Measurements from ENCODE around the gene SAA2. TPM values are rescaled to one million over a fixed set of nuclear protein-coding genes. Genes with fewer than 3 reads are reported as not detected.
A peak's percentile ranks its signal among the peaks of the same experiment; 100 is the strongest.

SAA2 gene
- not detected for total RNA-seq

DNA sequence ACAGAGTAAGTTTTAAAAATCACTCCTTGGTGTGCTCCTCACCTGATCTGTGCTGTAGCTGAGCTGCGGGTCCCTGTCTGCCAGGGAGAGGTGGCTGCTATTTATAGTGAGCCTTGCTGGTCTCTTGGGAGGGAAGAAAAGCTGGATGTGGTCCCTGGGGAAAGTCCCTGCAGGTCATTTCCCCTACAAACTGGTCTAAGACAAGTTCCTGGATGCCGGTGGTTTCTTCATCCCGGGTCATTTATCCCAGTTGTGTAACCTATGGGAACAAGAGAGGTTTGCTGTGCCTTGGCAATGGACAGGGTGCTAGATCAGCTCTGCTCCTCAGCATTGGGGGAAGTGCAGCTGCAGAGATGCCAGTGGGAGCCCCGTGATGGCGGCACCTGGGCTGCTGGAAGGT is at the start of gene SAA2:
SAA2 (minus strand) TSS at position 108 of the 400 bp plus-strand sequence. CDS start 657 bp downstream, outside the sequence.
- ATAC-seq (no peak), DNase-seq (no peak)
- no peak within 1 kb of the TSS for H3K4me3 Mint-ChIP-seq
- intact Hi-C loops (cut with micrococcal nuclease), result no loop called here
- no peak within 1 kb of the TSS for H3K27ac Mint-ChIP-seq
- no peaks in the 10 kb centered on the region for H3K36me3 Mint-ChIP-seq (ENCODE audit: low read depth)
- TF ChIP-seq, protein P1, sequence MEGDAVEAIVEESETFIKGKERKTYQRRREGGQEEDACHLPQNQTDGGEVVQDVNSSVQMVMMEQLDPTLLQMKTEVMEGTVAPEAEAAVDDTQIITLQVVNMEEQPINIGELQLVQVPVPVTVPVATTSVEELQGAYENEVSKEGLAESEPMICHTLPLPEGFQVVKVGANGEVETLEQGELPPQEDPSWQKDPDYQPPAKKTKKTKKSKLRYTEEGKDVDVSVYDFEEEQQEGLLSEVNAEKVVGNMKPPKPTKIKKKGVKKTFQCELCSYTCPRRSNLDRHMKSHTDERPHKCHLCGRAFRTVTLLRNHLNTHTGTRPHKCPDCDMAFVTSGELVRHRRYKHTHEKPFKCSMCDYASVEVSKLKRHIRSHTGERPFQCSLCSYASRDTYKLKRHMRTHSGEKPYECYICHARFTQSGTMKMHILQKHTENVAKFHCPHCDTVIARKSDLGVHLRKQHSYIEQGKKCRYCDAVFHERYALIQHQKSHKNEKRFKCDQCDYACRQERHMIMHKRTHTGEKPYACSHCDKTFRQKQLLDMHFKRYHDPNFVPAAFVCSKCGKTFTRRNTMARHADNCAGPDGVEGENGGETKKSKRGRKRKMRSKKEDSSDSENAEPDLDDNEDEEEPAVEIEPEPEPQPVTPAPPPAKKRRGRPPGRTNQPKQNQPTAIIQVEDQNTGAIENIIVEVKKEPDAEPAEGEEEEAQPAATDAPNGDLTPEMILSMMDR (IDR thresholded peaks at IDR 0.05), result no peak
- ChIA-PET CTCF (interaction anchor here (0.9 kb wide), 1 partner anchor 87 kb away, joined by 3 read pairs; no protein-coding TSS in a partner anchor), POLR2A (no interaction called here)
- H3K4me1 Mint-ChIP-seq (ENCODE audit: low read depth), result peaks cover 8% of the 10 kb centered on the region
- H3K27me3 Mint-ChIP-seq, result no peaks in the 10 kb centered on the region
- no peaks in the 10 kb centered on the region for H3K9me3 Mint-ChIP-seq

DNA sequence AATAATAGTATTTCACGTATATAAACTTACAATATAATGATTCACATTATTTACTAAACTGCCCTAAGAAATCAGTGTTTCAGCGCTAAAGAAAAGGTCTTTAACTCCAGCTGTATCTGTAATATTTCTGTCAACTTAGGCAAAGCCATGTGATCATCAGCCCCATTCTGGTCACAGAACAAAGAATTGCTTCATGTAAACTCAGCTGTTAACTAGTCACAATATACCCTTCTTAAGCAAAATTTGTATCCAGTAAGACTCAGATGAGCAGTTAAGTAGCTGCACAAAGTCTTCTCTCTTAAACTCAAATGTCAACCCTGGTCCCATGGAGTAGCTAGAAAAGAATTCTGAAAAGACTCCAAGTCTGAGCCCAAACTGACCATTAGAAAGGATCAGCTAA is 46.8 kb upstream of the SAA2 start:
- intact Hi-C loops (cut with micrococcal nuclease), result no loop called here
- Mint-ChIP-seq H3K9me3 (no peaks in the 10 kb centered on the region), H3K4me1 (ENCODE audit: low read depth) (no peaks in the 10 kb centered on the region), H3K4me3 (no peak overlapping the region), H3K36me3 (ENCODE audit: low read depth) (peaks cover 49% of the 10 kb centered on the region), H3K27me3 (no peaks in the 10 kb centered on the region), H3K27ac (no peak overlapping the region)
- DNase-seq, result no peak
- TF ChIP-seq, protein P1 (IDR thresholded peaks at IDR 0.05), result no peak
- no peak for ATAC-seq
- ChIA-PET POLR2A (interaction anchor here (1.2 kb wide), 1 partner anchor 11 kb away, joined by 3 read pairs; no protein-coding TSS in a partner anchor), CTCF (interaction anchor here (1.4 to 4.4 kb wide), 3 partner anchors 12 to 52 kb away, joined by 3 to 18 read pairs (median 3); no protein-coding TSS in a partner anchor)

DNA sequence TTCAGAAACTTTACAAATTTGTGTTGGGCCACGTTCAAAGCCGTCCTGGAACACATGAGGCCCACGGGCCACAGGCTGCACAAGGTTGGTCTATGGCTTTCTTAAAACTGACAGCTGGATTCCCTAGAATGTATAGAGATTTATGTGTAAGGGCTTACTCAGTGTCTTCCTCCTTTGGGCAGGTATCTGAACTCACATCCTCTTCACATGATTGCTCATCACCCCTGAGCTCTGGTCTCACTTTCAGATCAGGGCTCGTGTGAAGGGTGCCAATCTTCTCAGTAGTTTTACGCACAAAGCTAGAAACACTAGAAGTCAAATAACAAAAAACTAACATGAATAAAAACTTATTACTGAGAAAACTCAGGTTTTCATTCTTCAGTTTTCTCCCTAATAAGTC is 46.4 kb upstream of the SAA2 start:
- ChIA-PET POLR2A (interaction anchor here (1.2 kb wide), 1 partner anchor 11 kb away, joined by 3 read pairs; no protein-coding TSS in a partner anchor), CTCF (interaction anchor here (1.4 to 4.4 kb wide), 3 partner anchors 13 to 51 kb away, joined by 3 to 18 read pairs (median 3); no protein-coding TSS in a partner anchor)
- intact Hi-C loops (cut with micrococcal nuclease), result no loop called here
- Mint-ChIP-seq H3K36me3 (ENCODE audit: low read depth) (peaks cover 48% of the 10 kb centered on the region), H3K27me3 (no peaks in the 10 kb centered on the region), H3K9me3 (no peaks in the 10 kb centered on the region), H3K4me3 (no peak overlapping the region), H3K4me1 (ENCODE audit: low read depth) (no peaks in the 10 kb centered on the region), H3K27ac (no peak overlapping the region)
- DNase-seq (no peak), ATAC-seq (peak; percentile 24)
- TF ChIP-seq, protein P1 (IDR thresholded peaks at IDR 0.05), result no peak

DNA sequence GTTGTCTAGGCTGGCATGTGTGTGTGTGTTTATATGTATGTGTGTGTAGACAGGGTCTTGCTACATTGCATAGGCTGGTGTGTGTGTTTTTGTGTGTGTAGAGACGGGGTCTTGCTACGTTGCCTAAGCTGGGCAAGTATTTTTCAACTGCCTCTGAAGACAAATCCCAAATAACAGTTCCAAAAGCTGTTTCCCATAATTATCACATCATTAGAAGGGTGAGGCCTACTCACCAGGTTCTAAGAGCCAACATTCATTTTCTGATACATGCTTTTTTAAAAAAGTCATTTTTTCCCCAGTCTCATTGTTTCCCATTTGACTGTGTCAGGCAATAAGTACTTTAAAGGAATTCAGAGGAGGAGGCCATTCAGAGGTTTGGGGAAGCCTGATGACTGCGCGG is 40.4 kb upstream of the SAA2 start:
- Mint-ChIP-seq H3K4me1 (ENCODE audit: low read depth) (no peaks in the 10 kb centered on the region), H3K27ac (no peak overlapping the region), H3K4me3 (no peak overlapping the region), H3K36me3 (ENCODE audit: low read depth) (peaks cover 24% of the 10 kb centered on the region), H3K27me3 (no peaks in the 10 kb centered on the region), H3K9me3 (no peaks in the 10 kb centered on the region)
- no peak for ATAC-seq
- ChIA-PET CTCF (interaction anchor here (2.3 to 3.7 kb wide), 2 partner anchors 45 to 173 kb away, joined by 6 to 12 read pairs; no protein-coding TSS in a partner anchor), POLR2A (no interaction called here)
- TF ChIP-seq, protein P1 (IDR thresholded peaks at IDR 0.05), result no peak
- DNase-seq, result no peak
- intact Hi-C loops (cut with micrococcal nuclease), result no loop called here

DNA sequence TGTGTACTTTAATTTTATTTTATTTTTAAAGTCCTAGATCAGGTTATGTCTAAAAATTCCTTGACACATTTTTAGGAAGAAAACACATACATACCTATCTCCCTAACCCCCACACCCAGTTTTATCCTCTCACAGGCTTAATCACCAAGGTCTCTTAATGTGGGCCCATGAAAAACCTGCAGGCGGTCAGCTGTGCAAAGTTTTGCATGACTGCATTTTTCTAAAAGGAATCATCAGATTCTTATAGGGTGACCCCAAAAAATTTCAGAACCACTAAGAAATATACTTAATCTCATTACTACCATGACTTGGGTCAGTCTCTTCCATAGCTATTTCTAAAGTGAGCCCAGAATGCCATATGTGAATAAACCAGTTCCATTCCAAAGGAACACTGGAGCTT is 37.4 kb upstream of the SAA2 start:
- no peaks in the 10 kb centered on the region for H3K9me3 Mint-ChIP-seq
- peaks cover 27% of the 10 kb centered on the region for H3K36me3 Mint-ChIP-seq (ENCODE audit: low read depth)
- no peak for DNase-seq
- TF ChIP-seq, protein P1 (IDR thresholded peaks at IDR 0.05), result no peak
- no peaks in the 10 kb centered on the region for H3K27me3 Mint-ChIP-seq
- intact Hi-C loops (cut with micrococcal nuclease), result no loop called here
- ChIA-PET POLR2A (no interaction called here), CTCF (interaction anchor here (1.2 to 1.6 kb wide), 2 partner anchors 11 to 170 kb away, joined by 4 read pairs; no protein-coding TSS in a partner anchor)
- no peak overlapping the region for H3K4me3 Mint-ChIP-seq
- H3K4me1 Mint-ChIP-seq (ENCODE audit: low read depth), result peaks cover 4% of the 10 kb centered on the region
- H3K27ac Mint-ChIP-seq, result no peak overlapping the region
- no peak for ATAC-seq

All from activated CD8-positive, alpha-beta T cell treated with anti-CD3 and anti-CD28 coated beads for 36 hours (primary cell).